Hippocampal formation (tissue), 2 donors: Measurements from ENCODE around the gene TMEM163.
"Not testable (repeated sequence)": the region's sequence is repeated elsewhere in the genome, so short reads cannot be mapped to it uniquely, and the experiment has no call there.

ENCODE experiments used
- DNase-seq, 2 donors: peaks; one replicate each; lab custom pipeline; 2025; lab: John Stamatoyannopoulos, UW

The TMEM163 gene

GRCh38 chr2:134581877-134582546, 136.8 kb downstream of the TMEM163 start:
- no peak for DNase-seq

GRCh38 chr2:134578316-134578715, 140.5 kb downstream of the TMEM163 start:
- no peak for DNase-seq

- DNase-seq = no peak
Measured at GRCh38 chr2:134576478-134576877, 142.3 kb downstream of the TMEM163 start.

GRCh38 chr2:134575888-134576287, 142.9 kb downstream of the TMEM163 start:
- no peak for DNase-seq

- no peak for DNase-seq
Measured at GRCh38 chr2:134574611-134575330, 144.0 kb downstream of the TMEM163 start.

- DNase-seq = no peak
Measured at GRCh38 chr2:134573724-134574123, 145.1 kb downstream of the TMEM163 start.

- DNase-seq = no peak
Measured at GRCh38 chr2:134573085-134573370, 145.8 kb downstream of the TMEM163 start.

- no peak for DNase-seq
Measured at GRCh38 chr2:134572314-134573084, 146.3 kb downstream of the TMEM163 start.

GRCh38 chr2:134570676-134571075, 148.1 kb downstream of the TMEM163 start:
- DNase-seq = no peak

- DNase-seq = no peak
Measured at GRCh38 chr2:134568413-134568812, 150.4 kb downstream of the TMEM163 start.

GRCh38 chr2:134567666-134568065, 151.1 kb downstream of the TMEM163 start:
- DNase-seq = no peak

- DNase-seq = not testable (repeated sequence)
Measured at GRCh38 chr2:134564955-134565354, 153.8 kb downstream of the TMEM163 start.

GRCh38 chr2:134564549-134564948, 154.3 kb downstream of the TMEM163 start:
- no peak for DNase-seq

GRCh38 chr2:134558208-134558830, 160.5 kb downstream of the TMEM163 start:
- DNase-seq = no peak

GRCh38 chr2:134555411-134555810, 163.4 kb downstream of the TMEM163 start:
- DNase-seq = no peak

GRCh38 chr2:134553657-134554056, 165.1 kb downstream of the TMEM163 start:
- no peak for DNase-seq

GRCh38 chr2:134550566-134551164, 168.1 kb downstream of the TMEM163 start:
- no peak for DNase-seq

- no peak for DNase-seq
Measured at GRCh38 chr2:134549104-134549503, 169.7 kb downstream of the TMEM163 start.

GRCh38 chr2:134540990-134541389, 177.8 kb downstream of the TMEM163 start:
- peak in 1 of 2 donors; percentile 61 for DNase-seq

GRCh38 chr2:134539981-134540380, 178.8 kb downstream of the TMEM163 start:
- no peak for DNase-seq

GRCh38 chr2:134537702-134538101, 181.1 kb downstream of the TMEM163 start:
- no peak for DNase-seq

GRCh38 chr2:134537121-134537520, 181.7 kb downstream of the TMEM163 start:
- DNase-seq = no peak
